Stomach smooth muscle (tissue), 2 donors: ENCODE measurements around the gene PCED1B.
A peak's percentile ranks its signal among the peaks of the same experiment; 100 is the strongest.

Experiments
- H3K27ac ChIP-seq: one replicate; pipeline ENCODE4 v1.7.0; 2013; ENCODE audit warnings: mild to moderate bottlenecking, low read length, inconsistent platforms
- H3K27me3 ChIP-seq, 2 donors: one replicate each; pipeline ENCODE4 v1.7.0; 2013; ENCODE audit warnings: low read length in 2 of 2; ENCODE audit not compliant: insufficient read depth in 2 of 2, control insufficient read depth in 1 of 2
- H3K36me3 ChIP-seq, 2 donors: one replicate each; pipeline ENCODE4 v1.7.0; 2013; ENCODE audit warnings: low read length in 2 of 2; ENCODE audit not compliant: control insufficient read depth in 2 of 2, insufficient read depth in 2 of 2
- H3K4me1 ChIP-seq: one replicate; pipeline ENCODE4 v1.7.0; 2013; ENCODE audit warnings: low read length; ENCODE audit not compliant: control insufficient read depth, insufficient read depth
- H3K4me3 ChIP-seq, 2 donors: one replicate each; pipeline ENCODE4 v1.7.0; 2013; ENCODE audit warnings: low read length in 2 of 2
- H3K9ac ChIP-seq, 2 donors: one replicate each; pipeline ENCODE4 v1.7.0; 2013; ENCODE audit warnings: low read length in 2 of 2, mild to moderate bottlenecking in 1 of 2
- H3K9me3 ChIP-seq, 2 donors: one replicate each; pipeline ENCODE4 v1.7.0; 2013; ENCODE audit warnings: low read length in 2 of 2; ENCODE audit not compliant: control insufficient read depth in 2 of 2
- donor health status: healthy.
- donor health status: Pancreatic carcinoma.

Gene PCED1B

DNA sequence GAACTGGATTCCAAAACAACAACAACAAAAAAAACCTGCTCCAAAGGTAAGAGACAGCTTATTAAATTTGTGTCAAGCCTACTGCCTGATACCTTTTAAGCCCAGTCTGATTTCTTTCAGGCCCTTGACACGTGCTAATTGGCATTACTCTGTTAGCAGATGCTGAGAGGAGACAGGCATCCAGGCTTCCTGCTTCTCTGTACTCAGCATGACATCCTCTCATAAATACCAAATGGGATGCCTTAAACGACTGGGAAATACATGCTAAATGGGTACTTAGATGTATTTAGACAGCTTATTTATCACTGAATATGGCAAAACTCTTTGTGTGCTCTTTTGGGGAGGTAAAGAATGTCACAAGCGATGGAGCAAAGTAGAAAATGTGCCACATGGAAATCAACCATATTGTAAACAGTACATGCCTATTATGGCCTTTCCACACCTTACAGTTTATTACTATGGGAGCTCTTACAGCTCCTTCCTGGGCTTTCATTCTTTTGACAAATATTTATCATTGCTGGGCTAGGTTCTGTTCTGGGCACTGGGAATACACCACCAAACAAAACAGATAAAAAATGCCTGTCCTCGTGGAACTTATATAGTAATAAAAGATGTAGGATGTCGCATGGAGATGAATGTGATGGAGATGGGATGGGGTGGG lies 11.5 kb upstream of the PCED1B start:
- no peak overlapping the region for H3K27ac ChIP-seq
- H3K4me1 ChIP-seq, result peaks cover 9% of the 10 kb centered on the region
- H3K9ac ChIP-seq, result no peak overlapping the region
- H3K36me3 ChIP-seq, result no peaks in the 10 kb centered on the region
- H3K9me3 ChIP-seq, result no peaks in the 10 kb centered on the region
- no peaks in the 10 kb centered on the region for H3K27me3 ChIP-seq
- no peak overlapping the region for H3K4me3 ChIP-seq

DNA sequence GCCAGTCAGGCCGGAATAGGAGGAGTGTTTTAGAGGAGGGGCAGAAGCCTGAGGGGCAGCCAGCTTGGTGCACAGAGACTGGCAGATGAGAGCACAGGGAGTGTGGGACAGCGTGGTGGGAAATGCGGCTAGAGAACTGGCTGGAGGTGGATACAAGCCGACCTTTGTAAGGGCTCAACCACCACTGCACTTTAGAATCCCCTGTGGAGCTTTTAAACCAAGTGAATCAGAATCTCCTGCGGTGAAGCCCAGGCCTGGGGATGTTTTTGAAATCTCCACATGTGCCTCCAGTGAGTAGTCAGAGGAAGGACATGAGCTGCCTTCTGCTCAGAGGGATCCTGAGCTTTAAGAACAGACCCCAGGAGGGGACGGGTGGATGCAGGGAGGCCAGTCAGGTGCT lies 10.9 kb upstream of the PCED1B start:
- H3K9me3 ChIP-seq, result no peaks in the 10 kb centered on the region
- no peak overlapping the region for H3K9ac ChIP-seq
- H3K4me1 ChIP-seq, result peaks cover 9% of the 10 kb centered on the region
- no peak overlapping the region for H3K27ac ChIP-seq
- no peaks in the 10 kb centered on the region for H3K36me3 ChIP-seq
- no peak overlapping the region for H3K4me3 ChIP-seq
- no peaks in the 10 kb centered on the region for H3K27me3 ChIP-seq

- Histone ChIP-seq H3K36me3 (no peaks in the 10 kb centered on the region), H3K27ac (no peak overlapping the region), H3K27me3 (no peaks in the 10 kb centered on the region), H3K9ac (no peak overlapping the region), H3K4me1 (peaks cover 9% of the 10 kb centered on the region), H3K9me3 (no peaks in the 10 kb centered on the region), H3K4me3 (no peak overlapping the region)
Observed at GRCh38 chr12:47070310-47070709, 9.1 kb upstream of the PCED1B start.

DNA sequence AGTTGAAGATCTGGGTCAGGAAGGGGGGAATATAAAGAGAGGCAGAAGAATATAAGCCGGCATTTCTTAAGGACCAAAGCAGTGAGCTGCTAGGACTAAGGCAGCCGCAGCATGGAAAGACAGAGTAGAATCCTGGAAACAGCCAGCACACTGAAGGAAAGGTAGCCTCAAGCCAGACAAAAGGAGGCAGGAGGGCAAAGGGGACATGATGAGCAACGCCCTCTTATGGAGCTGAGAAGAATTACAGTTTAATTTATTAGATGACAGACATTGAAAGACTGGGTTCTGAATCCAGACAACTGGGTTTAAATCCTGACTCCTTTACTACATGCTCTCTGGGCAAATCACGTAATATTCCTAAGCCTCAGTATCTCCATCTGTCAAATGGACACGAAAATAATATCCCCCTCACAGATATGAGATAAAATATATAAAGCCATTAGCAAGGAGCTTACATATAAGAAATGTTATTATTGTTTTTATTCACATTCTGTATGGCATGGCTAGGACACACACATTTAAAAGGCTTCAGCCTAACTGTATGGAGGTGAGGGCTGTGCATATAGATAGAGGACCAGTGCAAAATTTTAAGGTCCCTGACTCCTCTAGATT lies 8.1 kb upstream of the PCED1B start:
- Histone ChIP-seq H3K9ac (no peak overlapping the region), H3K36me3 (no peaks in the 10 kb centered on the region), H3K27ac (no peak overlapping the region), H3K4me1 (peaks cover 9% of the 10 kb centered on the region), H3K27me3 (no peaks in the 10 kb centered on the region), H3K9me3 (no peaks in the 10 kb centered on the region), H3K4me3 (no peak overlapping the region)

GRCh38 chr12:47073951-47074350 lies 5.5 kb upstream of the PCED1B start:
- H3K4me3 ChIP-seq, result no peak overlapping the region
- H3K9ac ChIP-seq, result no peak overlapping the region
- no peak overlapping the region for H3K27ac ChIP-seq
- no peaks in the 10 kb centered on the region for H3K27me3 ChIP-seq
- no peaks in the 10 kb centered on the region for H3K36me3 ChIP-seq
- H3K4me1 ChIP-seq, result peaks cover 12% of the 10 kb centered on the region
- no peaks in the 10 kb centered on the region for H3K9me3 ChIP-seq

DNA sequence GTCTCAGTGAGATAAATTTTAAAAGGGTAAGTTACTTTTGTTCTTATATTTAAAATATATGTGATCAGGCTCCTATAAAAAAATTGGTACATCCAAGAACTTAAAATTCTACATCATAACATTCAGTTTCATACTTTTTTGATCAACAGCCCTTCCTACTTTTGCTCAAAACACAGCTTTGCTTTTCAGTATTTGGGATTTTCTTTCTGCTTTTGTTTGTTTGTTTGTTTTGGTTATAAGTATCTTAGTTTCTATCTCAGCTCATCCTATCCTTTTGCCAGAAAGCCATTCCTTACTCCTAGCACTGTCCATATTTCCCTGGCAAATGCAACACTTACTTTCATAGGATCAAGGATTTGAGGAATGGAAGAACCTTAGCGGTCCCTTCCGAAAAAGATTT lies 4.7 kb upstream of the PCED1B start:
- Histone ChIP-seq H3K27ac (no peak overlapping the region), H3K36me3 (no peaks in the 10 kb centered on the region), H3K9ac (no peak overlapping the region), H3K4me1 (peaks cover 12% of the 10 kb centered on the region), H3K27me3 (no peaks in the 10 kb centered on the region), H3K4me3 (no peak overlapping the region), H3K9me3 (no peaks in the 10 kb centered on the region)

GRCh38 chr12:47075192-47076084 lies 4.0 kb upstream of the PCED1B start:
- H3K9ac ChIP-seq, result no peak overlapping the region
- H3K27ac ChIP-seq, result no peak overlapping the region
- no peak overlapping the region for H3K4me3 ChIP-seq
- H3K36me3 ChIP-seq, result no peaks in the 10 kb centered on the region
- no peaks in the 10 kb centered on the region for H3K27me3 ChIP-seq
- H3K4me1 ChIP-seq, result peaks cover 6% of the 10 kb centered on the region
- no peaks in the 10 kb centered on the region for H3K9me3 ChIP-seq

DNA sequence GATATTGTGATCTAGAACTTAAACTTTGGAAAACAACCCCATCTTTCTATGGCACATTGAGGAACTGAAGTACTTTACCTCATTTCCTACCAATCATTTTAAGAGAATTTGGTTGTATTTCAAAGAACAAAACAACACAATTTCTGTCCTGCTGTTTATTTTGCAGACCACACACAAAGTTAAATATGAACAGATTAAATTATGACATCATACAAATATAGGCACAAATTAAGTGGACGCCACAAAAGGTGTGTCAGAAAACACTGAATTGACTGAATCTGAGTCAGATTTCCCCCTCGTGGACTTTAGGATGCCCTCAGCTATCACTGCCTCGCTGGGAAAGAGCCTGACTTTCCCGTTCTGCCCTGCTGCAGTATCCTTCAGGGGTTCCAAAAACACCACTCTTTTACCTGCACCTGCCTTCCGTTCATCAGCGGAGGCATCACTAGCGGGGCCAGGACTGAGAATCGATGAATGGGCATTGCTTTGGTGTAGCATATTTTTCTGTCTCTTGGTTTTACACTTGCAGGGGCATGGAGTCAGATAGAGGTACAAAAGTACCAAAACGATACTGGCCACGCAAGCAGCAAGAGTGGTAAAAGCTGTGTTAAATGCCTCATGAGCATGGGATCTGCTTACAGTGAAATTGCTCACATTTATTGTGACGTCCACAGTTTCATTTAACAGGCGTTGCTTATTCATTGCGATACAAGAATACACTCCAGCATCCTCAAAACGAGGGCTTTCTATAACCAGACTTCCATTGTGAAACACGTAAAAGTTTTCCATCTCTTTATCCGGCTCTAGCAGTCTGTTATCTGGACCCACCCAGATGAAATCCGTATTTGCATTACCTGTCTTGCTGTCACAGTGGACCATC lies 2.0 kb upstream of the PCED1B start:
- peaks cover 6% of the 10 kb centered on the region for H3K4me1 ChIP-seq
- H3K27ac ChIP-seq, result no peak overlapping the region
- H3K9me3 ChIP-seq, result no peaks in the 10 kb centered on the region
- H3K9ac ChIP-seq, result no peak overlapping the region
- H3K27me3 ChIP-seq, result no peaks in the 10 kb centered on the region
- peak overlapping the region in 1 of 2 donors; percentile 88 for H3K4me3 ChIP-seq
- no peaks in the 10 kb centered on the region for H3K36me3 ChIP-seq

DNA sequence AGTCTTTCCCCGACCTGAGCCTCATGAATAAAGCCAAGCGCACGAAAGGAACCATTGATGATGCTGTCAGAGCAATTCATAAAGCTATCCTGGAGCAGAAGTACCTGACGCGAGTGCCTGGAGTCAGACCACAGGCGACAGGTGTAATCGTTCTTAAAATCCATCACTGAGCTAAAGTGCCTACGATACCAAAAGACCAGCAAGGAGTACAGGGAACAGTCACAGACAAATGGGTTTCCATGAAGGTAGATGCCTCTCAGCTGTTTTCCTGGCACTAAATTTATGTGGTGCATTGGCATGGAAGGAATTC lies 1.4 kb upstream of the PCED1B start:
- no peaks in the 10 kb centered on the region for H3K36me3 ChIP-seq
- no peak overlapping the region for H3K27ac ChIP-seq
- H3K4me1 ChIP-seq, result peaks cover 6% of the 10 kb centered on the region
- peak overlapping the region in 1 of 2 donors; percentile 88 for H3K4me3 ChIP-seq
- no peak overlapping the region for H3K9ac ChIP-seq
- H3K9me3 ChIP-seq, result no peaks in the 10 kb centered on the region
- H3K27me3 ChIP-seq, result no peaks in the 10 kb centered on the region

DNA sequence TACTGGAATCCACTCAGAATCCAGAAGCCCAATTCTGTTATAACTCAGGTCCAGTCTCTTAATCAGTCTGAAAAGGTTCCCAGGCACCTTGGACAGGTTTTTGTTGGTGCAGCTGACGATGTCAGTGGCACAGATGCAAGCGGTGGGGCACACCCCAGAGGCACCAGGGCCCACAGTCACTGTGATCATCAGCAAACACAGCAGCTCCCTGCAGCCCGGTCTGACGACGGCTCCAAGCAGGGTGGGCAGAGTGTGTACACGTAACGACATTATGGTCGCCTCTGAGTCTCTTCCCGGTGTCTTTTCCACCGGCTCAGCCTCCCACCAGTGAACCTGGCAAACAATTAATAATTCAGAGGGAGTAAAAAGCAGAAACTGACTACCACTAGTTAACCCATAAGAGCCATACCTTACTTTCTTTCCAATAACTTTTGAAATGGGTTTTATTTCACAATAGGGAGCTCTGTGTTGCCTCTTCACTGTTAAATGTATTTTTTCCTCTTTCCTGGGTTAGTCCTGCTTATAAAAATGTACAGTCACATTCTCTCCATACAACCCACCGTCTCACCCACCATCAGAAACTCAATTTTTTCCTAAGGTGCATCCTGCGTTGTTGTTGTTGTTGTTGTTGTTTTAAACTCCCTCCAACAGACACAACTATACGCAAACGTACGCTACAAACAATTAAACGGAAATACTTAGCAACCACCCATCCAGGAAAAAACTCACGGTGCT lies 521 bp upstream of the PCED1B start:
- peaks cover 6% of the 10 kb centered on the region for H3K4me1 ChIP-seq
- H3K27ac ChIP-seq, result no peak overlapping the region
- no peaks in the 10 kb centered on the region for H3K27me3 ChIP-seq
- H3K36me3 ChIP-seq, result no peaks in the 10 kb centered on the region
- H3K4me3 ChIP-seq, result peak overlapping the region; percentile 59 to 88
- no peaks in the 10 kb centered on the region for H3K9me3 ChIP-seq
- H3K9ac ChIP-seq, result peak overlapping the region; percentile 63 to 83
